AG08396 (cell line): ENCODE measurements around the gene BRD8.
"Not testable (repeated sequence)": the region's sequence is repeated elsewhere in the genome, so short reads cannot be mapped to it uniquely, and the experiment has no call there.

Experiments
- DNase-seq: peaks from one replicate; pipeline ENCODE4 v3.0.0; 2012; ENCODE audit warnings: low spot score, mixed read lengths

BRD8 gene

DNA sequence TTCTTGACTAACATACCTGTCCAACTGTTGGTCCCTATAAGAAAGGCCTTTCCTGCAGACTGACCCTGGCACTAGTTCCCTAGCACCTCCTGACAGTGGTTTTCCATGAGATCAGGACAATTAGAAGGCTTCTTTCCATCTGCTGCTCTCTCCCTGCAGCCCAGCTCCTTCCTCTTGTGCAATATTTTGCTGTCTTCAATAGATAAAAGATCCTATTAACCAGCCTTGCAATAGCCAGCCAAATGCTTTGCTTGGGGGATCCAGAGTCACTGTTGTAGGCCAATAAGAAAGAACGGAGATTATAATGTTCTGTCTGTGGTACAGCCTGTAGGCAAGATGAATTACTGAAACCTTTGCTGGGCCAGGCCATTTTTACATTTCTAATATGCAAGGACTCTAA, 20.8 kb downstream of the BRD8 start:
- no peak for DNase-seq

DNA sequence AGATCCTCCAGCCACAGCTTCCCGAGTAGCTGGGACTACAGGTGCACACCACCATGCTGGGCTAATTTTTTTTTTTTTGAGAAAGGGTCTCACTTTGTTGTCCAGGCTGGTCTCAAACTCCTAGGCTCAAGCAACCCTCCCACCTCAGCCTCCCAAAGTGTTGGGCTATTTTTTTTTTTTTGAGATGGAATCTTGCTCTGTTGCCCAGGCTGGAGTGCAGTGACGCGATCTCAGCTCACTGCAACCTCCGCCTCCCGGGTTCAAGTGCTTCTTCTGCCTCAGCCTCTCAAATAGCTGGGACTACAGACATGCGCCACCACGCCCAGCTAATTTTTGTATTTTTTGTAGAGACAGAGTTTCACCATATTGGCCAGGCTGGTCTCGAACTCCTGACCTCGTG, 22.5 kb downstream of the BRD8 start:
- not testable (repeated sequence) for DNase-seq

DNA sequence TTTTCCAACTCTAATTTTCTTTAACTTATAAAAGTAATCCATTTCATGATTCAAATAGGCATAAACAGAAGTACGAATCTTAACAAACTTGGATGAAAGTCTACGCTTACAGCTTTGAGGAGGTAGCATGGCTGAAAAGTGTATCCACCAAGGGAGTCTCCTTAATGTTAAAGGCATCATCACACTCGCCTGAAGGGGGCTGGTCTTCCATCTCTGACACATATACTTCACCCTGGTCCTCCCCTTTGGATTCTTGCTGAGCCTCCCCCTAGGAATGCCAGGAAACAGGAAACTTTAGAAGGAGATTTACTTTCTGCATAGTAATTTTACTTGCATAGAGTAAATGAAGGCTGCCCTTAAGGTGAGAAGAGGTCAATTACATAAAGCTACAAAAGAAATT, 28.9 kb downstream of the BRD8 start:
- no peak for DNase-seq

DNA sequence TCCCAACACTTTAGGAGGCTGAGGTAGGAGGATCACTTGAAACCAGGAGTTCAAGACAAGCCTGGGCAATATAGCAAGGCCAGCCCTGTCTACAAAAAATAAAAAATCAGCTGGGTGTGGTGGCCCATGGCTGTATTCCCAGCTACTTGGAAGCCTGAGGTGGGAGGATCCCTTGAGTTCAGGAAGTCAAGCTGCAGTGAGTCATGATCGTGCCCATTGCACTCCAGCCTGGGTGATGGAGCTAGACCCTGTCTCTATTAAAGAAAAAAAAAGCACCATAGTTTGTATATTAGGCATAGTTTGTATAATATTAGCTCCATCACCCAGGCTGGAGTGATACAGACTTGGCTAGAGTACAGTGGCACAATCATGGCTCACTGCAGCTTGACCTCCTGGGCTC, 29.6 kb downstream of the BRD8 start:
- DNase-seq, result no peak

DNA sequence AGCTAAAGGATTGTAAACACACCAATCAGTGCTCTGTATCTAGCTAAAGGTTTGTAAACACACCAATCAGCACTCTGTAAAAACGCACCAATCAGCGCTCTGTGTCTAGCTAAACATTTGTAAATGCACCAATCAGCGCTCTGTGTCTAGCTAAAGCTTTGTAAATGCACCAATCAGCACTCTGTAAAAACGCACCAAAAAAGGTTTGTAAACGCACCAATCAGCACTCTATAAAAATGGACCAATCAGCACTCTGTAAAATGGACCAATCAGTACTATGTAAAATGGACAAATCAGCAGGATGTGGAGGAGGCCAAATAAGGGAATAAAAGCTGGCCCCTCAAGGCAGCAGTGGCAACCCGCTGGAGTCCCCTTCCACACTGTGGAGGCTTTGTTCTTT, 34.9 kb downstream of the BRD8 start:
- not testable (repeated sequence) for DNase-seq

DNA sequence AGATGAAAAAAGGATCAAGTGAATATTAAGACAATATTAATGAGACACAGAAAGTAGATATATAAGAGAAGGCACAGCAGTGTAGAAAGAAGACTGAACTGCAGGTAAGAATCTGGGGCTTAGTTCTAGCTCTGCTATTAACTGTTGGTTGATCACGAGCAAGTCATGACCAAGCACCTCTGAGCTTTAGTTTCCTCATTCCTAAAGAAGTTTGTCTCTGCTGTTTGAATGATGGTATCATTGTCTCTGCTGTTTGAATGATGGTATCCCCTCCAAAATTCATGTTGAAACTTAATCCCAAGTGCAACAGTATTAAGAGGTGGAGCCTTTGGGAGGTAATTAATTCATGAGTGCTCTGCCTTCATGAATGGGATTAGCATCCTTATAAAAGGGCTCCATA, 36.7 kb downstream of the BRD8 start:
- no peak for DNase-seq

DNA sequence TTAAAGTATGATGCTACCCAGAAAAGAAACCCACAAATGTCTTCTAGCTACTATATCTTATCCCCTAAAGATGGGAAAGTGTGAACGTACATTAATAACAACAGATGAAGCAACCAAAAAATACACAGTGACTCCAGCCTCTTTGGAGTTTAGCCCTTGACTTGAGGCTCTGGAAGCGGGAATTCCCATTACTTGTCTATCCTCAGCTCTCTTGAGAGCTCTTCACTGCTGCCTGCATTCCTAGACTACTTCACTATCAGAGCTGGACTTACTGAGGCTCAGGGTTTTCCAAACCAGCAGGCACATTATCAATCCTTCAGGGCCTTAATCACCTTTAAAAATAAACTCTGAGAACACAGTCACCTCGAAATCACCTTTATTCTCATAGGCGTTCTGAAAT, 38.2 kb downstream of the BRD8 start:
- DNase-seq, result no peak

DNA sequence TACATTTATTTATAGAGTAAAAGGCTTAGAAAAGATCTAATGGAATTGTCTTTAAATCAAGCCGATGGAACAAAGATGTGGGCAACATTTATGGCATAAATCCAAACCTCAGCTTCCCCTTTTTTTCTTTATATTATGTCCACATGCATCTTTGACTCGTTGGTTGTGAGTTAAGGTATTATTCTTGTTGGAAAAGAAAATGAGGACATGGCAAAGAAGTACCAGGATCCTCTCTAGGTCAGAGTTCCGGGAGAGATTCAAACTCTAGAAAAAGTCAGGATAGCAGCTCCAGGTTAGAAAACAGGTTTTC, 38.7 kb downstream of the BRD8 start:
- no peak for DNase-seq

DNA sequence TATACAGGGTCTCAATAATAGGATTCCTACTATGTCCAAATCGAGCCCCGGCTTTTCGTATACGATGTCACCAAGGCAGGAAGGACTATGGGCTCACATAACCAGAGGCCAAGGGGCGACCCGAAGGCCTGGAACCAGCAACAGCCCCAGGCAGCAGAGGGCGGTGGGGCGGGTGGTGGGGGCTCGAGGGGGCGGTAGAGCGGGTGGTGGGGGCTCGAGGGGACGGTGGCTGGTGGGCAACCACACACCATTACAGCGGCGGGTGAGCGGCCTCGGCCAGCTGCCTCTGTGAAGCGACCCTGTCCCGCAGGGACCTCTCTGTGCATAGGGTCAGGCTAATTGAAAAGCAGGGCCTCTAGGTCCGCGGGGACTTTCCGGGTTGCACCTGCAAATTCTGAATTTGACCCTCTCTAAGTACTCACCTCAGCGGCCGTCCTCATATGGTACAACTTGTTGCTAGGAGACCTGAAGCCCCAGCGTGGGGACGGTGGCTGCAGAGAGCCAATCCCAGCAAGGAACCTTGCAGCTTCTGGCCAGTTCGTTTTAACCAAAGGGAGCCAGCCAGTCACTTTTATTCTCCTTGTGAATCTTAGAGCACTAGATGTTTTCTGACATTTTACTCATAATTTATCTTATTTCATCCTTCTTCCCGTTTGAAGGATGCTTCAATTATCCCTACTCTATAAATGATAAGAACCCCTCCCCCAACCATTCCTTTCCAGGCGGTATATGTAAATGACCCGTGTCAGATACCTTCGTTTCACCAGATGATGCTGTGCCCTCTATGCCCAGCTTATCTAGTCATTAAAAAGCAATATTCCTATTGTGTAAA, 39.3 kb downstream of the BRD8 start, which contains the start of gene NME5:
NME5 (minus strand) TSS at position 480 of the 832 bp plus-strand sequence. CDS start 648 bp downstream, outside the sequence.
- peak; percentile 74 for DNase-seq

DNA sequence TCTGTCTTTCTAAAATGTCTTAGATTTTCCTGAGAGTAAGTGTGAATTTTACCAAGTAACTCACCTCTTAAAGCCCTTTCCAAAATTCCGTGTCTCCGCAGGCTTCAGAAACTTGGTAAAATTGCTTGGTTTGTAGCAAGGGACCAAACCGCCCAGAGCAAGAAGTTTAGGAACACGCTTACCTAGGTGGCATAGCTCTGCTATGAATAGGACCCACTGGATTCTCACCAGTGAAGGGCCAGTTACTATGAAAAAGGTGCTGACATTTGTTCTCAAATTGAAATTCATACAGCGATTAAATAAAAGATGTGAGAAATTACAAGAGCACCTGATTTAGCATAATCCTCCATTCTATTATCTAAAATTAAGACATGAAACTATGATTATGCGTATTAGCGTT, 45.9 kb downstream of the BRD8 start:
- DNase-seq, result no peak

DNA sequence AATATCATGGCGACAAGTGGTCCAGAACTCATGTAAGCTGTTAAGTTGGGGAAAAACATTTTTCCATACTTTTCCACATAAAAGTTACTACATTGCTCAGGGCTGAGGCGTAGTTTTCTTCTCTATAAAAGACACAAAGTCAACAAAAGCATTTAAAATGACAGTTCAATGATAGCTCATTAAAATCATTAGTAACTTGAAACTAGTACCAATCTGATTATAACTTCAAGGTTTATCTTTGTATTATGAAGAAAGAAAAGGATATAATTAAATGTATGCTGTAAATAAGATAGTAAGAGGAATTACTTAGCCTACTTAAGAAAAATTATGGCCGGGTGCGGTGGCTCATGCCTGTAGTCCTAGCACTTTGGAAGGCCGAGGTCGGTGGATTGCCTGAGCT, 49.1 kb downstream of the BRD8 start:
- no peak for DNase-seq

DNA sequence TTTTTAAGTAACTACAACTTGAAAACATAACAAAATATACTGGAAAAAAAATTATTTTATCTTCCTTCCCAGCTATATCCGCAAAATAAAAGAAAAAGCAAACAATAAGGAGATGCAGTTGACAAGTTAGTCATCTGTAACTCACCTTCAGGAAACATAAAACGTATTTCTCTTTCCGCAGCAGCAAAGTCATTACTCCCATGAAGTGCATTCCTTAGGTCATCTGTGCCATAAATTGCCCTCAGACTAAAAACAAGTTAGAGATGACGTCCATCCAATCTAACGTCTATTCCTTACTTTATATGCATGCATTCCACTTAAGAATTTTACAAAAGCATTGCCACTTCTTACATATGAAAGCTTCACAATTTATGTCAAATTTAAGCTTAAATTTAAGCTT, 50.1 kb downstream of the BRD8 start:
- DNase-seq, result no peak

DNA sequence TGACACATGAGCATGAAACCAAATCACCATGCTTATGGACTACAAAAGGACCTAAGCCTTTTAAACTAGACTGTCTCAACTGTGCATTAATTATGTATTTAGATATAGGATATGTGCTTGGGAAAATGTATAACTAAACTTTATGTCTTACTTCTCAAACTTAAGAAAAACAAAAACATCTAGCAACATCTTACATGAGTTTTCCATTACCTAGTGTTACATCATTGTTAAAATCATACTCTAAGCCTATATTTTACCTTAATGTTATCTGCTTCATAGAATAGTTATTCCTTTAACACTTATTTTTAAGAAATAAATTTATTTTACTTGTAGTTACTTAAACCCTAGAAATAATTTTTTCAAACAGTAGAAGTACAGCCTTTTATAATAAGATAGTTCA, 63.2 kb downstream of the BRD8 start:
- no peak for DNase-seq

DNA sequence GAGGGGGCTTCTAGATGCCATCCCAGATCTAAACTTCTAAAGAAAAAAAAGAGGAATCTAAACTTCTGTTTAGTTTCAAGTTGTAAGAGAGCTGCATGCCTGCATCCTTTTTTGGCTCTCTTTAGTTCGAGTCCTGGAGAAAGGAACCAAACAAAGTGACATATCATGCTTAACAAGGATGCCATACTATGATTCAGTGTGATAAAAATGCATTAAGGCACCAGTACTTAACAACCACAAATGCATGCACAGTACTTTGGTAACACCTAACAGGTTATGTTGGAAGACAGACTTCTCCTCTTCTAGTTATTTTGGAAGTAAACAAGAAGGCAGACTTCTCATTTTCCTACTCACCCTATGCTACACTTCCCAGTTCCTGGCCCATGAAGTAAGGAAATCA, 66.5 kb downstream of the BRD8 start:
- DNase-seq, result no peak

DNA sequence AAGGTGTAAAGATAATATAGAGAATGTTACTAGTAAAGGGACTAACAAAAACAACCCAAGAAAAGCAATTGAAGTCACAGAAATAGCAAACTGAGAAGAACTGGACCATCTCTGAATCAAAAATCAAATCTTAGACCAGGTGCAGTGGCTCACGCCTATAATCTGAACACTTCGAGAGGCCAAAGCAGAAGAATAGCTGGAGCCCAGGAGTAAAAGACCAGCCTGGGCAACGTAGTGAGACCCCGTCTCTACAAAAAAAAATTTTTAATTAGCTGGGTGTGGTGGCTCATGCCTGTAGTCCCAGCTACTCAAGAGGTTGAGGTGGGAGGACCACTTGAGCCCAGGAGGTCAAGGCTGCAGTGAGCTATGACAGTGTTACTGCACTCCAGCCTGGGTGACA, 67.2 kb downstream of the BRD8 start:
- no peak for DNase-seq

DNA sequence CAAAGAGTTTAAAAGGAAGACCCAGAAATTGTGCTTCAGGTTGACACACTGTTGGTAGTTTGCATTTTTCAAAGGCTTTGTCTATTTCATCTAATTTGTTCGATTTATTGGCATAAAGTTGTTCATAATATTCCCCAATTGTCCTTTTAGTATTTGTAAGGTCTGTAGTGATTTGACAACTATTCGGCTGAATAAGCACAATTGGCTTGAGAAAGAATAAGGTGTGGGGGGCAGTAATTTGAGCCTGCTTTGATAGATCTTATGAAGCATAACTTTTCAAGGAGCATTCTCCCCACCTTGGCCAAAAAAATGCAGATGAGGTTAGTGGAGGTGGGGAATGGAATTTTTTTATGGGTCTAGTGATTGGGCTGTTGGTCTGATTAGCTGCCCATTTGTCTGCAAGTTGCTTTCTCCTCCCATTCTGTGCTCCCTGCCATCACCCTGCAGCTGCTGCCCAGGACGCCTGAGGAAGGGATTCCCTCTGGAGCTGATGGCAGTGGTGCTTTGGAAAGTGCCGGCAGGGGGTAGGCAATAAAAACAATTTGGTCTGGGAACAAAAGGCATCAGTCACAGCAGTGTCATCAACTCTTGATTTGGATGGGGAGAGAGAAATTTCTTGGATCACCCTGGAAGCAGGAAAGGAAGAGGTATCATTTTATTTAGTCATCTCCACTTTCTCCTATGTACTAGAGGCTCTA, 68.0 kb downstream of the BRD8 start:
- DNase-seq, result no peak

DNA sequence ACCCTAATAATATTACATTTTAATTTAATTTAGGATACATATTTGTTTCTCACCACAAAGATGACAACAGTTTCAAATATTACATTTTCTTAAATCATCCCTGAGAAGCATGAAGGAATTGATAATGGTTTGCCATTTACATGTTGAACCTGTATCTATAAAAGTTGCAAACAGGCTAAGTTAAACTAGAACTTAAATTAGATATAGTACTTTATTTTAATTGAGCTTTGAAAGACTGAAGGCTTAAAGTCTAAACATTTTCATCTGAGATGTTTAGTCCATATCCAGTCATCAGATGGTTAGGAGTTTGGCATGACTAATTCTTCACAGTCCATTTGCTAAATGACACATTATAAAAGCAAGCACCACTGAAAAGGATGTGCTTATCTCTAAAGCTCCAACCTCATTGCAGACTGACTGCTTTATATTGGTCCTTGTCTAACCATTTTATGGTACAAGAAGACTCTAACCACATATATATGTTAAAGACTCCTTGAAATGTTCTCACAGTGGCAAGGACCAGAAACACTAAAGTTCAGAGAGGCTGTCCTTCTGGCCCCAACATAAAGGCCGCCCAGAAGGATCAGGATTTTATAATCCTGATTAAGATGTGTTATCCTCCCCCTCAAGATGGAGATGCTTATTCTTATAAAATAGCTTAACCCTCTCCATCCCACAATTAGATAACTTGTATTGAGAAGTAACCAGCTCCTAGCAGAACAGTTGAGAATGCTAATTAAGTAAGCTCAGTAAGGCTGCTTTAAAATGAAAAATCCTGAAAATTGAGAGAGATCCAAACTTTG, 68.8 kb downstream of the BRD8 start:
- no peak for DNase-seq

DNA sequence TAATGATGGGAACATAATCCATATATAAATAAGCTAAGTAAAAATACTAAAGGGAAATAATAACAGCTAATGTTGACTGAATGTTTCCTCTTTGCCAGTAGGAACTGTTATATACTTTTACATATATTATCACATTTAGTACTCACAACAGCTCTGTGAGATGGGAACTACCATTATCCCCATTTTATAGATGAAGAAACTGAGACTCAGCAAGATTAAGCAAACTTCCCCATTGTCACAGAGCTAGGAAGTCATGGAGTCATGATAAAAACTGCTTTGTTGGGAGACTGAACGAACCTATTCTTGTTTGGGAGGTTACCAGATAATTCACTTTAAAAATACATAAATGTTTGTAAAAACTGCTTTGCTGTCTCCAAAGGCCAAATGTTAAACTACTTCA, 71.2 kb downstream of the BRD8 start:
- DNase-seq, result no peak

DNA sequence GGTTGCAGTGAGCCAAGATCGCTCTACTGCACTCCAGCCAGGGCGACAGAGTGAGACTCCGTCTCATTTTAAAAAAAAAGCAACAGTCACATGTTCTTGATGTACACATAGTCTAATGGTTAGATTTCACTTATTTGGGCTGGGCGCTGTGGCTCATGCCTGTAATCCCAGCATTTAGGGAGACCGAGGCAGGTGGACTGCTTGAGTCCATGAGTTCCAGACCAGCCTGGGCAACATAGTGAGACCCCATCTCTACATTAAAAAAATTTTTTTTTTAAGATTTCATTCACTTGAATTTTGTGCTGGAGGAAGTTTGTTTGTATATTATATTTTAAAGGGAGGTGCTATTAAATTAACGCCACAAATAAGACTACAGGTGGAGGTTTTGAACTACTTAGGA, 72.7 kb downstream of the BRD8 start:
- DNase-seq, result no peak

DNA sequence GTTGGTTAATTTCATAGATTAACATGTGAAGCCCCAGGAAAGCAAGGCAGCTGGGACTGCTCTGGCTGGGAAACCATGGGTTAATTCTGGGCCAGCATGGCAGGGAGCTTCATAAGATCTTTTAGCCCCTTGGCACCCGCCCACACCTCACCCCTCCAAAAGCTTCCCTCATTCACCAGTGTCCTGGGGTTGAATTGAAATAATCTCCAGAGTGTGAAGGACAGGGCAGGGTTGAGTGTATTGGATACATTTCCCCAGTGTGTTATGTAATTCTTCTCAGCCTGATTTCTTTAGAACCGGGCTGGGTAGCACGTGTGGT, 75.2 kb downstream of the BRD8 start:
- no peak for DNase-seq

DNA sequence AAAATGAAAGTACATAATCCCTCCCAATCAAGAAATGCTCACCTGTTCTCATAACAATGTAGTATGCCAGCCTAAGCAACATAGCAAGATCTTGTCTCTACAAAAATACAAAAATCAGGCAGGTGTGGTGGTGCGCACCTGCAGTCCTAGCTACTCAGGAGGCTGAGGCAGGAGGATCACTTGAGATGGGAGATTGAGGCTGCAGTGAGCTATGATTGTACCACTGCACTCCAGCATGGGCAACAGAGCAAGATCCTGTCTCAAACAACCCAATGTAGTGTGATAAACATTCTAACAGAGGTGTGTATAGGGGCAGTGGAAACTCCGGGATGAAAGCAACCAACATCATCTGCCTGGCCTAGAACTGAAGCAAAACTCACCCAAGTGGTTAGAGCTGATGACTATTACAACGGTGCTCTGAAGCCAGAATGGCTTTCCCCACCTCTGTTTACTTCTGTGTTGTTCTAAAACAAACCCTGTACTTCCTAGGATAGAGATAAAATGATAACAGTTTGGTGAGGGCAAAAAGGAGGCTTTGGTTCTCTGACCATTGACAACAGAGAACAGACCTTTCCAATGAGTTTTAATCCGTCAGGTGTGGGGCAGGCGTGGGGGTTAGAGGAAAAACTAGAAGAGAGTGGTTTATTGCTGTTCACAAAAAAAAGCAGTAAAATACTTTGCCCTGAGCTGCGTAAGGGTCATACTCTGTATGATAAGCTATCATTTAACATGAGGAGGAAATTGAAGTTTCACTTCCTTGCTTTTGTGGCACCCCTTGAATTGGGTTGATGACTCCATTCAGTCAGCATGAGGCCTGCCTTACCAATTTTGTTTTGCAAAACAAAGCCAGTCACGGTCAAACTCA, 75.7 kb downstream of the BRD8 start:
- no peak for DNase-seq
